ENCODE data around the gene CHN1.

CHN1 gene

DNA sequence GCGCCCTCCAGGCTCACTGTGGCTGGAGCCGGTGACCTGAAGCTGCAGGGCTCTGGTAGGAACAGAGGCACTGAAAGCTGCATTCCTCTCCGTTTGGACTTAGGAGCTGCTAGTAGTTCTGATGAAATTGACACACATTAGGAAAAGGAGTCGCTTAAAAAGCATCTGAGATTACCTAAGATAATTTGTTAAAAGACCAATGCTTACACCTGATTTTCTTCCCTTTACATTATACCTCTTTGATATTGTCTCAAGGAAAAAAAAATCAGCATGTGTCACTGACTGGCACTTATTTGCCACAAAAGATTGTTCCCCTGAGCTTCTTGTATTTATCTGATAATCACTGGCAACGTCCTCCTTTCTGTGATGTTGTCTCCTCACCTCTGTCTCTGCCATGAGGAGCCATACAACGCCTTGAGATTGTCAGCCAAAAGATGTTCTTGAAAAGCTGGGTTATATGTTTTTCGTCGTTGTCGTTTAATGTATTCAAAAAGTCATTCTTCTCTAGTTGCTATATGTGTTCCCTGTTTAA, 618 bp upstream of the CHN1 start:
- H3K36me3 Mint-ChIP-seq (ENCODE audit: low read depth) = no peaks in the 10 kb centered on the region
- H3K27ac Mint-ChIP-seq = no peak overlapping the region
- H3K27me3 Mint-ChIP-seq (ENCODE audit: low read depth) = peaks cover 73% of the 10 kb centered on the region
- H3K4me3 Mint-ChIP-seq = peak overlapping the region; percentile 67
- peaks cover 3% of the 10 kb centered on the region for H3K4me1 Mint-ChIP-seq (ENCODE audit: low read depth)
- H3K9me3 Mint-ChIP-seq = no peaks in the 10 kb centered on the region
- DNase-seq (ENCODE audit: low spot score) = no peak

DNA sequence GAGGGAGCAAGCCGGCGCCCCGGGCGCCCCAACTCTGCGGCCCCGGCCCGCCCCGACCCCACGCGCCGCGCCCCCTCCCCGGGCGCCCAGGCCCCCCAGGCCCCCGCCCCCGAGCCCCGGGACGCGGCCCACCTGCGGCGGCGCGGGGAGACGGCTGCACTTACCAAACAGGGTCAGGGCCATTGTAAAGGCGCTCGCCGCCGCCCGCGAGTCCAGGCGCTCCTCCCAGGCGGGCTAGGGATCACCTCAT, 526 bp downstream of the CHN1 start:
- Mint-ChIP-seq H3K4me3 (peak overlapping the region; percentile 82), H3K4me1 (ENCODE audit: low read depth) (peaks cover 3% of the 10 kb centered on the region), H3K9me3 (no peaks in the 10 kb centered on the region), H3K27me3 (ENCODE audit: low read depth) (peaks cover 65% of the 10 kb centered on the region), H3K27ac (no peak overlapping the region), H3K36me3 (ENCODE audit: low read depth) (no peaks in the 10 kb centered on the region)
- DNase-seq (ENCODE audit: low spot score) = no peak

DNA sequence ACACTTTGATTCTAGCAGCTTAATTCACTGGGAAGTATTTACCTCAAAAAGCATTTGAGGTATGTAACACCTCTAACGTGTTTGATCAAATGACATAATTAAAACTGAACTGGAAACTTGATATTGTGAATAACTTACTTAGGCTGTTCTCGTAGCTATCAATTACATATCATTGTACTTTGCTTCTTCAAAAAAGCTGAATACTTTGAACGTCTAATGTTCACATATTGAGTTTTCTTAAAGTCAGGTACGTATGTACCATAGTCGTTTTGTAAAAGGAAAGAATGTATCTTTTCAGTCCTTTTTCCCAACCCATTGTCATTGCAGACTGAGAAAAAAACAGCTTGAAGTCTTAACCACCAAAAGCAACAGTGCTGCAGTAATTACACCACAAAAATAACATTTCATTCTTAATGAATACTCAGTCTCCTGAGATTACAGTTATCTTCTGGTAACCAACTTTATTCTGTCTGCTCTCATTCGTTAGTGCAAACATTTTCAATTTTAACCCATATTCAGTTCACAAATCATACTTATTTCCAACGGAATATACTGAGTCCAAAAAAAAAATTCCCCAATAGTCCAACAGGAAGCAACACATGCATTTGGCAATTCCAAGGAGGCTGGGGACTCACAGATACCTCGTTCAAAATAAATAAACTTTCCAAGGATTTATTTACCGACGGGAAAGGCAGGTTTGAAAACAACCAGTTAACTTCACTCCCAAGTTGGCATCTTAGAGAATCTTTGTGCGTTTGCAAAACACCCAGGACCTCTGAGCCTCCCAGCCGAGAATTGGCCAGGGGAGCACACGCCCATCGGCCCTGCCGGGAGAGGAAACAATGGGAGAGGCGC, 1.1 kb downstream of the CHN1 start:
- peaks cover 3% of the 10 kb centered on the region for H3K4me1 Mint-ChIP-seq (ENCODE audit: low read depth)
- peak overlapping the region; percentile 82 for H3K4me3 Mint-ChIP-seq
- peak overlapping the region; percentile 41 for H3K27ac Mint-ChIP-seq
- H3K9me3 Mint-ChIP-seq = no peaks in the 10 kb centered on the region
- H3K36me3 Mint-ChIP-seq (ENCODE audit: low read depth) = no peaks in the 10 kb centered on the region
- H3K27me3 Mint-ChIP-seq (ENCODE audit: low read depth) = peaks cover 65% of the 10 kb centered on the region
- DNase-seq (ENCODE audit: low spot score) = no peak

DNA sequence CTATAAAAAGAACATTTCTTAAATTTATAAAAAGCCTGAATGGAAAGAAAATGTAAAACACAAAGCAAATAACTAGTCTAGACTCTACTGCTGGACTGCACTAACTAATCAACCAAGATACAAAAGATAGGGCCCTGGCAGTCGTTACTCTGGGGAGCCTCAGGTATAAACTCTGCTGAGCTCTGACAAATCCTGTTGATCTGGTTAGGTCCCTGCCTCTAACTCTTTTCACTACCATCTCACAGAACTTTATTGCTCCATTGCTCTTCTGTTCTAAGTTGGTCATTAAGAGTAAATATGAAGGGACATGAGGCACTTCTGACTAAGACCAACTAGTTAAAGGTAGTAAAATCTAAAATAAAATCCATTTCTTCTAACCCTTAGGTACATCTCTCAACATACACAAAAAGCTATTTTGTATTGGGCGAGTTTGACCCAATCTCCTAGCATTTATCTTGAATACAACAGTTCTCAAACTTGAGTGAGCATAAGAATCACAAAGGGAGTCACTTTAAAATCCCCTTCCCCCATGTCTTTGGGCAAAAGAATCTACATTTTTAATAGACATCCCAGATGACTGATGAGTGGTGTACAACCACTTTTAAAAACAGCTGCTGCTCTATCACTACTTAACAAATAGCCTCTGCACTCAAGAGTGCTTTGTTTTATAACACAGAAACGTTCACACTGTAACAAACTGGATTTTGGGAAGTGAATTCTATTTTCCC, 2.5 kb downstream of the CHN1 start:
- no peaks in the 10 kb centered on the region for H3K36me3 Mint-ChIP-seq (ENCODE audit: low read depth)
- DNase-seq (ENCODE audit: low spot score) = no peak
- no peak overlapping the region for H3K27ac Mint-ChIP-seq
- H3K27me3 Mint-ChIP-seq (ENCODE audit: low read depth) = peaks cover 58% of the 10 kb centered on the region
- H3K9me3 Mint-ChIP-seq = no peaks in the 10 kb centered on the region
- no peak overlapping the region for H3K4me3 Mint-ChIP-seq
- peaks cover 5% of the 10 kb centered on the region for H3K4me1 Mint-ChIP-seq (ENCODE audit: low read depth)

DNA sequence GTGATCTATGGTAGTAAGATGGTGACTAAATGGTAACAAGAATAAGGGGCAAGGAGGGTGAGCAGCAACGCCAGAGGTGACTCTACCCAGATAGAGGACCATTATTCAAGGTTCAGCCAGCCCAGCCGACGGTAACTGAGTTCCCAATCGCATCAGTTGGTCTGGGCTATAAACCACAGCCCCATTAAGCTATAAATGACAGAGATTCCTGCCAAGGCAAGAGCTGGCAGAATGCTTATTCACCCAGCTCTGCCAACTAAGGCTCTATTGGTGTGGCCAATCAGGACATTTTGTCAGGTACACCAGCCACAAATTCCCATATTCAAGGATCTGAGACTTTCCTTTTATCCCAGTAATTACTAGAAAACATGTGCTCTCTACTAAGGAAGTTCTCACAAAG, 3.6 kb downstream of the CHN1 start:
- H3K36me3 Mint-ChIP-seq (ENCODE audit: low read depth) = no peaks in the 10 kb centered on the region
- no peaks in the 10 kb centered on the region for H3K9me3 Mint-ChIP-seq
- peaks cover 47% of the 10 kb centered on the region for H3K27me3 Mint-ChIP-seq (ENCODE audit: low read depth)
- DNase-seq (ENCODE audit: low spot score) = no peak
- H3K27ac Mint-ChIP-seq = no peak overlapping the region
- H3K4me1 Mint-ChIP-seq (ENCODE audit: low read depth) = peaks cover 5% of the 10 kb centered on the region
- no peak overlapping the region for H3K4me3 Mint-ChIP-seq

DNA sequence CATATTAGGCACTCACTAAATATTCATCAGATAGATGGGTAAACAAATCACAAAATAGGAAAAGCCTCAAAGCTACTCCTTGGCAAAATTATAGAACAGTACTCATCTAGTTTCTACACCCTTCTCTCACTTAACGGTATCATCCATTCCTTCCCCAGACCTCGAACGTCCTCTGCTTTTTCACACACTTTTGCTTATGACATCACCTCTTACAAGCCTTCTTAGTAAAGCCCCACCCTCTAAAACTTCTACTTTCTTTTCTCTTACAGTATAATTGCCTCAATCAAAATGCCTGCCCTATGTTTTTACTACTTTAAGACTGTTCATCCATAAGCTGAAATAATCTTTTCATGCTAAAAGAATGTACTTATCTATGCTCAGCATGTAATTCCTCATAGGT, 8.1 kb downstream of the CHN1 start:
- H3K27ac Mint-ChIP-seq = no peak overlapping the region
- peaks cover 2% of the 10 kb centered on the region for H3K4me1 Mint-ChIP-seq (ENCODE audit: low read depth)
- H3K27me3 Mint-ChIP-seq (ENCODE audit: low read depth) = peaks cover 15% of the 10 kb centered on the region
- no peaks in the 10 kb centered on the region for H3K9me3 Mint-ChIP-seq
- no peaks in the 10 kb centered on the region for H3K36me3 Mint-ChIP-seq (ENCODE audit: low read depth)
- no peak overlapping the region for H3K4me3 Mint-ChIP-seq
- DNase-seq (ENCODE audit: low spot score) = no peak

DNA sequence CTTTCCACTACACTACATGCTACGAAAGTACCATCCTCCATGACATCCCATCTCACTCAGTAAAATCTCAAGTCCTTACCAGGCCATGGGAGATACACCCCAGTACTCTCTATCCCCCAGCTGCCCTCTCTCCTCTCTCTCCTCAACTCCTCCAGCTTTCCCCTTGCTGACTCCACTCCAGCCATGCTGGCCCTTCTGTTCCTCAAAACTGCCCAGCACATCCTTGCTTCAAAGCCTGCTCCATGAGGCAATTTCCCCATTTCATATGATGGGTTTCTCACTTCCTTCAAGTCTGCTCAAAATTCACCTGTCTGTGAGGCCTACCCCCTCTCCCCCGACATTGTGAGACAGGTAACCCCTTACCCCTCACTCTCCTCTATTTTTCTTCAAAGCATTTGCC, 8.6 kb downstream of the CHN1 start:
- Mint-ChIP-seq H3K36me3 (ENCODE audit: low read depth) (no peaks in the 10 kb centered on the region), H3K27me3 (ENCODE audit: low read depth) (peaks cover 14% of the 10 kb centered on the region), H3K9me3 (no peaks in the 10 kb centered on the region), H3K4me1 (ENCODE audit: low read depth) (peaks cover 2% of the 10 kb centered on the region), H3K27ac (no peak overlapping the region), H3K4me3 (no peak overlapping the region)
- DNase-seq (ENCODE audit: low spot score) = no peak

DNA sequence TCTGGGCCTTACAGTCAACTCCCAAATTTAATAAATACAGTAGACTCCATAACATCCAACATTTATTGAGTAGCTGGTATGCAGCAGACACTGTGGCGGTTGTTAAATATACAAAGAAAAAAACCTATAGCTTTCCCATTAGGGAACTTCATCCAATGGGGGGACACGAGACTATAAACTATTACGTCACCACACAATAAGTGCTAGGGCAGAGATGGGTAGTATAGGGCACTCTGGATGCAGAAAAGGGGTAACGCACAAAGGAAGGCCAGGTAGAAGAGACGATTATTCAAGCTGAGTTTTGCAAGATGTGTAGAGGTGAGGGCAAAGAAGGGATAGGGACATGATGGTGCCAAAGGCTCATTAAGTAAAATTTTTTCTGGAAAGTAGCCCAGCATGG, 10.8 kb downstream of the CHN1 start:
- Mint-ChIP-seq H3K27ac (no peak overlapping the region), H3K36me3 (ENCODE audit: low read depth) (no peaks in the 10 kb centered on the region), H3K9me3 (no peaks in the 10 kb centered on the region), H3K4me3 (no peak overlapping the region), H3K27me3 (ENCODE audit: low read depth) (peaks cover 9% of the 10 kb centered on the region), H3K4me1 (ENCODE audit: low read depth) (peaks cover 2% of the 10 kb centered on the region)
- DNase-seq (ENCODE audit: low spot score) = no peak

DNA sequence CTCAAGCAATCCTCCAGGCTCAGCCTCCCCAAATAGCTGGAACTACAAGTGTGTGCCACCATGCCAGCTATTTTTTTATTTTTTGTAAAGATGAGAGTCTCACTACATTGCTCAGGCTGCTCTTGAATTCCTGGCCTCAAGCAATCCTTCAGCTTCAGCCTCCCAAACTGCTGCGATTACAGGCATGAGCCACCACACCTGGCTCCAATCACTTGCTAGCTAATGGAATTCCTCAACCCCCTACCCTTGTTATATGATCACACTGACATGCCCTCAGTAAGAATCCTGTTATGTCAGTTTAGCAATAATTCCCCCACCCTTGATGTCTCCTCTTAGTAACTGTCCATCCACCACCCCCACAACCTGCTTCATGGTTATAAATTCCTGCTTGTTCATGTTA, 12.3 kb downstream of the CHN1 start:
- H3K4me1 Mint-ChIP-seq (ENCODE audit: low read depth) = no peaks in the 10 kb centered on the region
- peaks cover 9% of the 10 kb centered on the region for H3K27me3 Mint-ChIP-seq (ENCODE audit: low read depth)
- no peaks in the 10 kb centered on the region for H3K36me3 Mint-ChIP-seq (ENCODE audit: low read depth)
- no peak overlapping the region for H3K4me3 Mint-ChIP-seq
- DNase-seq (ENCODE audit: low spot score) = no peak
- H3K9me3 Mint-ChIP-seq = no peaks in the 10 kb centered on the region
- H3K27ac Mint-ChIP-seq = no peak overlapping the region

DNA sequence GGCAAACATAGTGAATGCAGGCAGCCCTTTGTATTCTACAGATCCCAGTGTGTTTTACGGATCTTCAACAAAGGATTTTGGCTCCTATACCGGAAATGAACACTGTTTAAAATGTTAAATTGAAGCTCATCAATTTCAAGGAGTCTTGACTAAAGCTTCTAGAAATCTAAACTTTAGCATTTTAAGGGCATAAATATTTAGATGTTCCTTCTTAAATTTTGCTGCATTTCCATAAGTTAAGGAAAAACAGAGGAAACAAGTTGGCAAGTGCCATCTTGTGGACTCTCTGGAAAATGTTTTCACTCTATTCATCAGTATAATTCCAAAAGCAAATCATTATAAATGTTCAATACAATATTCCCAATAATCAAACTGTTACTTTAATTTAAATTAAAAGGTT, 19.6 kb downstream of the CHN1 start:
- H3K27ac Mint-ChIP-seq = no peak overlapping the region
- no peaks in the 10 kb centered on the region for H3K9me3 Mint-ChIP-seq
- no peak overlapping the region for H3K4me3 Mint-ChIP-seq
- H3K36me3 Mint-ChIP-seq (ENCODE audit: low read depth) = no peaks in the 10 kb centered on the region
- H3K4me1 Mint-ChIP-seq (ENCODE audit: low read depth) = no peaks in the 10 kb centered on the region
- peaks cover 14% of the 10 kb centered on the region for H3K27me3 Mint-ChIP-seq (ENCODE audit: low read depth)
- DNase-seq (ENCODE audit: low spot score) = no peak

DNA sequence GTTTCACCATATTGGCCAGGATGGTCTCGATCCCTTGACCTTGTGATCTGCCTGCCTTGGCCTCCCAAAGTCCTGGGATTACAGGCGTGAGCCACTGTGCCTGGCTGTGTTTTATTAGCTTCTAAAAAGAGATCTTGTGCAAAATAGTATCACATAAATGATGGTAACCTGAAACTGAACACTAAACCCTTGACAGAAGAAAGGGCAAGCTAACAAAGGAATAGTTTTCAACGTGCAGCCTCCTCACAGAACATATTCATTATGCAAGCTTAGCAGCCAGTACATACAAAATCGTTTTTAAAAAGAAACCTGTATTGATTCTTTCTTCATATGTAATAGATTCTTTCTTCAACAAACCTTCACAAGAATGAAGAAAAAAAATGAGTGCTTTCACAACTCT, 20.6 kb downstream of the CHN1 start:
- Mint-ChIP-seq H3K4me3 (no peak overlapping the region), H3K27me3 (ENCODE audit: low read depth) (peaks cover 14% of the 10 kb centered on the region), H3K9me3 (no peaks in the 10 kb centered on the region), H3K27ac (no peak overlapping the region), H3K4me1 (ENCODE audit: low read depth) (no peaks in the 10 kb centered on the region), H3K36me3 (ENCODE audit: low read depth) (no peaks in the 10 kb centered on the region)
- DNase-seq (ENCODE audit: low spot score) = no peak

DNA sequence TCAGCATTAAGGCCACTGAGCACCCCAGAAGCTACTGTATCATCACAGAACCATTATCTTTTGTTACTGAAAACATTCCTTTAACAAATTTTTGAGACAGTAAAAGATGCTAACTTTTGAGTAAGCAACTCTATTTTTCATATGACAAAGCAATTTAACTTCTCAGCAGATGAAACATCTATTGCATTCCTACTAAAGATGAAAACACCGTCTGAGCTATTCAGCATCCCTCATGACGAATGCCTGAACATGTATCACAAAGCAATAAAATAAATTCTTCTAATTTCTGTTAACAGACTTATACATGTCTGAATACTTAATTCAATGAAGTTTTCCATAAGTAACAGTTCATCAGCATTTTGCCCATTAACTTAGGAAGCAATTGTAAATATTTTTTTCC, 23.9 kb downstream of the CHN1 start:
- Mint-ChIP-seq H3K4me3 (no peak overlapping the region), H3K9me3 (no peaks in the 10 kb centered on the region), H3K36me3 (ENCODE audit: low read depth) (no peaks in the 10 kb centered on the region), H3K27ac (no peak overlapping the region), H3K27me3 (ENCODE audit: low read depth) (peaks cover 27% of the 10 kb centered on the region), H3K4me1 (ENCODE audit: low read depth) (no peaks in the 10 kb centered on the region)
- no peak for DNase-seq (ENCODE audit: low spot score)

DNA sequence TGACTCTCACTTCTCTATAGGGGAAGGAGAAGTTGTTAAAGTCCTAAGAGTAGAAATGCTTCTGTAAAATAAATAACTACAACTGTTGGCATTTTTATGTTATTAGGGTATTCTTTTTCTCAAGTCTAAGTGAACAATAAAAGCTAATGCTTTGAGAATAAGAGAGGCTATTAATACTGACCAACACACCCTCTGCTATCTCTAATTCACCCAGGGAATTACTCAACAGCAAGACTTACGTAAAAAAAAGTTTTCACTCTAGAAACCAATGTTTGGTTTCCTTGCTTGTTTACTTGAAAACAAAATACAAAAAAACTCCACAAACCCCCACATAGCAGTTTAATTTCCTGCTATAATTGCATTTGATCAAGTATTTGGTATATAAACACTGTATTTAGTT, 25.2 kb downstream of the CHN1 start:
- peaks cover 27% of the 10 kb centered on the region for H3K27me3 Mint-ChIP-seq (ENCODE audit: low read depth)
- H3K36me3 Mint-ChIP-seq (ENCODE audit: low read depth) = no peaks in the 10 kb centered on the region
- H3K4me1 Mint-ChIP-seq (ENCODE audit: low read depth) = no peaks in the 10 kb centered on the region
- no peak for DNase-seq (ENCODE audit: low spot score)
- no peak overlapping the region for H3K4me3 Mint-ChIP-seq
- no peaks in the 10 kb centered on the region for H3K9me3 Mint-ChIP-seq
- H3K27ac Mint-ChIP-seq = no peak overlapping the region

DNA sequence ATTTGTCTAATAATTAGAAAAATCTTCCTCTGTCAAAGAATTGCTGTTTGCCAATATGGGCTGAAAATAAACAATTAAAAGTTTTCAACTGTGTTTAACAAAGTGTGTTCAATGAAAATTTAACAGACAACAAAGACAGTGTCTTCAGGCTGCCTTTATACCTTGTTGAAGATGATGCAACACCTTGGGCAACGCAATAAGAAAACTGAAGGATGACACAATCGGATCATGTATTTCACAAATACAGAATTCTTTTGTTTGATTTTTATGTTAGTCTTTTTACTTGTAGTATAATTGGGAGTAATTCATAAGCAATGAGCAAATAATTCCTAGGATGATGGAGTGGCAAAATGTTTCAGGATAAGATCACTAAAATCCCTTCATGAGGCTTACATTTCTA, 27.8 kb downstream of the CHN1 start:
- no peak for DNase-seq (ENCODE audit: low spot score)
- Mint-ChIP-seq H3K27ac (no peak overlapping the region), H3K4me3 (no peak overlapping the region), H3K27me3 (ENCODE audit: low read depth) (peaks cover 19% of the 10 kb centered on the region), H3K4me1 (ENCODE audit: low read depth) (no peaks in the 10 kb centered on the region), H3K36me3 (ENCODE audit: low read depth) (no peaks in the 10 kb centered on the region), H3K9me3 (no peaks in the 10 kb centered on the region)
